Endodermal cell (in vitro differentiated cells): Measurements from ENCODE around the gene LRRC3. TPM values are rescaled to one million over a fixed set of nuclear protein-coding genes. Genes with fewer than 3 reads are reported as not detected.

ENCODE experiments used
- DNase-seq: peaks from one replicate; pipeline ENCODE4 v3.0.0-alpha.2; 2017
- H3K27ac ChIP-seq: 2 replicates; pipeline ENCODE4 v1.5.1; 2013; ENCODE audit warnings: mild to moderate bottlenecking, low read depth, low read length, moderate library complexity
- H3K27me3 ChIP-seq: 2 replicates; pipeline ENCODE4 v1.6.1; 2013; ENCODE audit warnings: mild to moderate bottlenecking, low read length, moderate library complexity; ENCODE audit not compliant: insufficient read depth, control insufficient read depth, poor library complexity, severe bottlenecking
- H3K36me3 ChIP-seq: 2 replicates; pipeline ENCODE4 v1.7.0; 2013; ENCODE audit warnings: mild to moderate bottlenecking, low read length, moderate library complexity; ENCODE audit not compliant: control insufficient read depth, insufficient read depth
- H3K4me1 ChIP-seq: one replicate; pipeline ENCODE4 v1.7.0; 2013; ENCODE audit warnings: low read length; ENCODE audit not compliant: control insufficient read depth, insufficient read depth
- H3K4me3 ChIP-seq: 2 replicates; pipeline ENCODE4 v1.5.1; 2013; ENCODE audit warnings: mild to moderate bottlenecking, low read length, moderate library complexity
- H3K9ac ChIP-seq: 2 replicates; pipeline ENCODE4 v1.6.1; 2013; ENCODE audit warnings: mild to moderate bottlenecking, low read length, moderate library complexity; ENCODE audit not compliant: poor library complexity, severe bottlenecking; ENCODE audit errors: extremely low read depth
- H3K9me3 ChIP-seq: 2 replicates; pipeline ENCODE4 v1.6.1; 2013; ENCODE audit warnings: mild to moderate bottlenecking, low read length, moderate library complexity; ENCODE audit not compliant: control insufficient read depth
- H3K27ac Mint-ChIP-seq: 2 replicates; pipeline ENCODE4 v1.8.0; 2020; ENCODE audit warnings: mixed read lengths
- H3K27me3 Mint-ChIP-seq: 2 replicates; pipeline ENCODE4 v1.8.0; 2021; ENCODE audit warnings: mild to moderate bottlenecking, mixed read lengths; ENCODE audit not compliant: insufficient read depth
- H3K36me3 Mint-ChIP-seq: 2 replicates; pipeline ENCODE4 v1.8.0; 2020; ENCODE audit warnings: low read depth, mixed read lengths
- H3K4me1 Mint-ChIP-seq: 2 replicates; pipeline ENCODE4 v1.8.0; 2020; ENCODE audit warnings: mixed read lengths
- H3K4me3 Mint-ChIP-seq: 2 replicates; pipeline ENCODE4 v1.8.0; 2020; ENCODE audit warnings: mild to moderate bottlenecking, moderate library complexity, mixed read lengths
- H3K9me3 Mint-ChIP-seq: 2 replicates; pipeline ENCODE4 v1.8.0; 2020; ENCODE audit warnings: mild to moderate bottlenecking, mixed read lengths
- WGBS, 2 experiments: methylation state at CpG; one replicate each; pipeline versions ENCODE4 v1.1.5 to v1.1.7; 2013; ENCODE audit warnings: missing lambda C conversion rate in 2 of 2, mixed read lengths in 1 of 2; ENCODE audit not compliant: insufficient coverage in 1 of 2, insufficient read length in 1 of 2; 5-methylcytosine and 5-hydroxymethylcytosine counted together
- total RNA-seq, 2 donors: library from RNA; stranded (reverse); fragmentation: NEBNext Ultra II Directional in 1 of 2; extraction: Animal tissue kit (Norgen Biotek cat#: 25700) in 1 of 2; gene quantifications; 2 replicates in 1 of 2; 3 replicates in 1 of 2; pipeline ENCODE4 v1.2.1, GENCODE V29; 2021
- TF ChIP-seq, protein P1 (sequence below): fragments of 200-600 bp; sonication (generic); conservative IDR thresholded peaks from 2 replicates; pipeline ENCODE4 v1.5.0; 2021; ENCODE audit warnings: antibody characterized with exemption, mild to moderate bottlenecking

Gene LRRC3
- total RNA-seq, 2 donors from 2014 or later: 14.1 to 16.5 TPM

GRCh38 chr21:44507673-44508425, 52.5 kb downstream of the LRRC3 start:
- no peak overlapping the region for H3K9ac ChIP-seq
- TF ChIP-seq, protein P1, sequence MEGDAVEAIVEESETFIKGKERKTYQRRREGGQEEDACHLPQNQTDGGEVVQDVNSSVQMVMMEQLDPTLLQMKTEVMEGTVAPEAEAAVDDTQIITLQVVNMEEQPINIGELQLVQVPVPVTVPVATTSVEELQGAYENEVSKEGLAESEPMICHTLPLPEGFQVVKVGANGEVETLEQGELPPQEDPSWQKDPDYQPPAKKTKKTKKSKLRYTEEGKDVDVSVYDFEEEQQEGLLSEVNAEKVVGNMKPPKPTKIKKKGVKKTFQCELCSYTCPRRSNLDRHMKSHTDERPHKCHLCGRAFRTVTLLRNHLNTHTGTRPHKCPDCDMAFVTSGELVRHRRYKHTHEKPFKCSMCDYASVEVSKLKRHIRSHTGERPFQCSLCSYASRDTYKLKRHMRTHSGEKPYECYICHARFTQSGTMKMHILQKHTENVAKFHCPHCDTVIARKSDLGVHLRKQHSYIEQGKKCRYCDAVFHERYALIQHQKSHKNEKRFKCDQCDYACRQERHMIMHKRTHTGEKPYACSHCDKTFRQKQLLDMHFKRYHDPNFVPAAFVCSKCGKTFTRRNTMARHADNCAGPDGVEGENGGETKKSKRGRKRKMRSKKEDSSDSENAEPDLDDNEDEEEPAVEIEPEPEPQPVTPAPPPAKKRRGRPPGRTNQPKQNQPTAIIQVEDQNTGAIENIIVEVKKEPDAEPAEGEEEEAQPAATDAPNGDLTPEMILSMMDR: no peak
- 94 to 95% methylated on average over 11 to 24 of the region's 26 CpGs for WGBS, 2 experiments

DNA sequence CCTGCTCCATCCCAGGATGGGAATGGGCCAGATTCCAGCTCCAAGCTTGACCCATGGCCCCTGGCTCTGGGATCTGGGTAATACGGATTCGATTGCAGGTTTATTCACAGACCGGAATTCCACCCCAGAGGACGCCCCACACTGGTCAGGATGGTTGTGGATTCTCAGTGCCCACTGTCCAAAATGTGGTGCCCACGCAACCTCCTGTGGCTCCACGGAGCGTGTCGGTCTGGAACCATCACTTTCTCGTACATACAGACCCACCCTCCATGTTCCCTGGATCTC, 53.1 kb downstream of the LRRC3 start:
- H3K9me3 Mint-ChIP-seq: no peaks in the 10 kb centered on the region
- no peak overlapping the region for H3K4me3 ChIP-seq
- H3K4me3 Mint-ChIP-seq: no peak overlapping the region
- H3K27ac ChIP-seq: no peak overlapping the region
- no peaks in the 10 kb centered on the region for H3K4me1 ChIP-seq
- TF ChIP-seq, protein P1: no peak
- 94 to 96% methylated on average over 9 of the region's 9 CpGs for WGBS, 2 experiments
- H3K27ac Mint-ChIP-seq: no peak overlapping the region
- H3K4me1 Mint-ChIP-seq: no peaks in the 10 kb centered on the region
- DNase-seq: no peak
- no peaks in the 10 kb centered on the region for H3K36me3 ChIP-seq
- H3K27me3 Mint-ChIP-seq: no peaks in the 10 kb centered on the region
- no peak overlapping the region for H3K9ac ChIP-seq
- H3K36me3 Mint-ChIP-seq: peaks cover 3% of the 10 kb centered on the region
- H3K9me3 ChIP-seq: no peaks in the 10 kb centered on the region
- H3K27me3 ChIP-seq: no peaks in the 10 kb centered on the region

More at GRCh38 chr21:44507673-44508425, 52.5 kb downstream of the LRRC3 start:
- Mint-ChIP-seq H3K27me3 (no peaks in the 10 kb centered on the region), H3K9me3 (no peaks in the 10 kb centered on the region), H3K4me3 (no peak overlapping the region), H3K4me1 (no peaks in the 10 kb centered on the region), H3K36me3 (peaks cover 3% of the 10 kb centered on the region), H3K27ac (no peak overlapping the region)
- Histone ChIP-seq H3K27me3 (no peaks in the 10 kb centered on the region), H3K4me1 (no peaks in the 10 kb centered on the region), H3K9me3 (no peaks in the 10 kb centered on the region), H3K36me3 (no peaks in the 10 kb centered on the region), H3K27ac (no peak overlapping the region), H3K4me3 (no peak overlapping the region)
- no peak for DNase-seq

DNA sequence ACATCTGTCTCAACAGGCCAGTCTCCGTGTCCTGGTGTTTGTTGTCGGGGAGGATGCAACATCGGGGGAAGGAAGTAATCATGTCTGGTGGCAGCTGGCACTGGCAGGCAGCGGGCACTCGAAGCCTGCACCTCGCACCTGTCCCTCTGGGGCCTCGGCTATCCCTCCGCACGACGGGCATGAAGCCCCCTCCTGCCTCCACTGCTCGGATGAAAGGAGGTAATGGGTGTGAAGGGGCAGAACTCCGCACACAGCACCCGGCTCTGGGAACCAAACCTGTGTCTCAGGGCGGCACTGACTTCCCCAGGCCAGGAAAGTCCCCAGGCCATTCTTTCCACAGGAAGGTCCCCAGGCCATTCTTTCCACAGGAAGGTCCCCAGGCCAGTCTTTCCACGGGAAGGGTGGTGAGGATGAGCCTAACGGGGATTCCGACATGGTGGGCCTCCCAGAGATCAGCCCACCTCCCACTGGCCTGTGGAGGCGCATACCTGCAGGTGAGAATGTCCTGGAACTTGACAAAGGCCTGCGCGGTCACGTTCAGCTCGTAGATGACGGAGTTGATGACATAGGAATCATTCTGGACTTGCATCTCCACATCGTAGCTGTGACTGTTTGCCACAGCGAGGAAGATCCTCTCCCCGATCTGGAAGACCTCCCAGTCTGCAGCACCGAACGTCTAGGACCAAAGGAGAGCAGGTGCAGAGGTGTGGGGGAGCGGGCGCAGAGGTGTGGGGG, 53.6 kb downstream of the LRRC3 start:
- WGBS, 2 experiments: 97% methylated on average over 18 to 30 of the region's 30 CpGs
- no peak overlapping the region for H3K4me3 Mint-ChIP-seq

More for the DNA sequence above, 53.6 kb downstream of the LRRC3 start:
- H3K27ac Mint-ChIP-seq: no peak overlapping the region
- Histone ChIP-seq H3K9ac (no peak overlapping the region), H3K27ac (no peak overlapping the region), H3K36me3 (no peaks in the 10 kb centered on the region), H3K4me3 (no peak overlapping the region), H3K27me3 (no peaks in the 10 kb centered on the region), H3K9me3 (no peaks in the 10 kb centered on the region), H3K4me1 (no peaks in the 10 kb centered on the region)
- peaks cover 3% of the 10 kb centered on the region for H3K36me3 Mint-ChIP-seq
- TF ChIP-seq, protein P1: no peak
- no peaks in the 10 kb centered on the region for H3K9me3 Mint-ChIP-seq
- H3K27me3 Mint-ChIP-seq: no peaks in the 10 kb centered on the region
- no peaks in the 10 kb centered on the region for H3K4me1 Mint-ChIP-seq
- DNase-seq: no peak
